Suprapubic skin (tissue), 4 donors: ENCODE measurements around the gene WFDC9.

ENCODE experiments used
- CTCF ChIP-seq, 2 donors: fragments of 200-600 bp in 1 of 2; fragments of 450-650 bp in 1 of 2; sonication (generic) in 1 of 2; IDR thresholded peaks; one replicate each; pipeline ENCODE4 v1.5.1; 2016 to 2019; ENCODE audit warnings: antibody characterized with exemption in 2 of 2, mild to moderate bottlenecking in 1 of 2, moderate library complexity in 1 of 2
- EP300 ChIP-seq: sonication (generic); formaldehyde crosslinking; IDR thresholded peaks from one replicate; pipeline ENCODE4 v1.6.1; 2017; ENCODE audit warnings: antibody characterized with exemption
- POLR2A ChIP-seq, 2 donors: fragments of 450-650 bp; IDR thresholded peaks; one replicate each; pipeline ENCODE4 v1.6.1; 2017; ENCODE audit warnings: antibody characterized with exemption in 2 of 2, mild to moderate bottlenecking in 2 of 2, moderate library complexity in 2 of 2
- POLR2AphosphoS5 ChIP-seq, 3 donors: sonication (generic); formaldehyde crosslinking; IDR thresholded peaks; one replicate each; pipeline ENCODE4 v1.6.1; 2017; ENCODE audit warnings: antibody characterized with exemption in 3 of 3

GRCh38 chr20:45575931-45576330, 55.2 kb downstream of the WFDC9 start:
- TF ChIP-seq CTCF (IDR thresholded peaks at IDR 0.05), result no peak
- no peak for TF ChIP-seq POLR2AphosphoS5 (IDR thresholded peaks at IDR 0.05)
- TF ChIP-seq EP300, result no peak
- TF ChIP-seq POLR2A (IDR thresholded peaks at IDR 0.05), result no peak
